KBM-7 (cell line): ENCODE data around the gene TMEM151B.

Experiments
- DNase-seq: peaks from one replicate; pipeline ENCODE4 v3.0.0-alpha.2; 2015
- in situ Hi-C: fragments of 300-500 bp; cut with MboI; formaldehyde crosslinking; loops from 2 replicates; pipeline ENCODE4 v1.14.3; 2020; ENCODE audit warnings: low sequenced_read_pairs, low pct_unique_long_range_greater_than_20kb, mixed read lengths

TMEM151B gene

DNA sequence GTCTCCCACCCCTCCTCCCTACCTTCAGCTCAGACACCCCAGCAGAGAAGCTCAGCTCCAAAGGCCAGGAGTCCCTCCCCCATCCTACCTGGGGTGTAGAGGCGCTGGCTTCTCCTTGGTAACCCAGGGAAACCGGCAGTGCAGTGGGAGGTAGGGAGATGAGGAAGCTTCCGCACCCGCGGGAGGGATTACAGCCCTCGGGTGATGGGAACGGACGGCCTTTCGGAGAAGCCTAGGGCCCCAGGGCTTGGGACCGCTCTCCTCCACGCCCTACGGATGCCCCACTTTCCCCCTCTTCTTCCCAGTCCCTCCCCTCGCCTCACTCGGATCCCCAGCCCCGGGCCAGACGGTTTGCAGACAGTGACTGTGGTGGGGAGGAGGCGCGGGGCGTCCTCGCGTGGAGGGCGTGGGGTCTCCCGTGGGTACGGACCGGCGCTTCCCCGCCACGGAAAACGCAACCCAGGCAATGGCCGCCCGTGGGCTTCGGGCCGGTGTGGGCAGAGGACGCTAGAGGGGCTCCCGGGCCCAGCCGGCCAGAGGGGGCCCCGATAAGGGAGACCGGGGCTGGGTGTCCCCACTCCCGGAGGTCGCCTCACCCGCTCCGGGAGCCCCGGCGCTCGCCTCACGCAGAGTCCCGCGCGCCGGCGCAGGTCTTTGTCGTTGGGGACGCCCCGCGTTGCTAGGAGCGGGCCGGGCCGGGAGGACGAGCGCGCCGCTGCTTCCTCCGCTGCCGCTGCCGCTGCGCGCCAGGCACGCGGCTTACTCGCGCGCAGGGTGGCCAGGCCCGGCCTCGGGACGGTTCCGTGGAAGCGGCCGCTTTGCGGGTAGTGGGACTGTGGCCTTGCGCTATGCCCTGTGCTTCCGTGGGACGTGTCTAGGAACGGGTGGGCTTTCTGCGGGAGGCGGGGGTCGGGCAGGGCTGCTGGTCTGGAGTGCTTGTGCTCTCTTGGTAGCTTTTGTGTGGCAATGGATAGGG, 27.1 kb downstream of the TMEM151B start:
- in situ Hi-C loops = no loop called here
- no peak for DNase-seq

DNA sequence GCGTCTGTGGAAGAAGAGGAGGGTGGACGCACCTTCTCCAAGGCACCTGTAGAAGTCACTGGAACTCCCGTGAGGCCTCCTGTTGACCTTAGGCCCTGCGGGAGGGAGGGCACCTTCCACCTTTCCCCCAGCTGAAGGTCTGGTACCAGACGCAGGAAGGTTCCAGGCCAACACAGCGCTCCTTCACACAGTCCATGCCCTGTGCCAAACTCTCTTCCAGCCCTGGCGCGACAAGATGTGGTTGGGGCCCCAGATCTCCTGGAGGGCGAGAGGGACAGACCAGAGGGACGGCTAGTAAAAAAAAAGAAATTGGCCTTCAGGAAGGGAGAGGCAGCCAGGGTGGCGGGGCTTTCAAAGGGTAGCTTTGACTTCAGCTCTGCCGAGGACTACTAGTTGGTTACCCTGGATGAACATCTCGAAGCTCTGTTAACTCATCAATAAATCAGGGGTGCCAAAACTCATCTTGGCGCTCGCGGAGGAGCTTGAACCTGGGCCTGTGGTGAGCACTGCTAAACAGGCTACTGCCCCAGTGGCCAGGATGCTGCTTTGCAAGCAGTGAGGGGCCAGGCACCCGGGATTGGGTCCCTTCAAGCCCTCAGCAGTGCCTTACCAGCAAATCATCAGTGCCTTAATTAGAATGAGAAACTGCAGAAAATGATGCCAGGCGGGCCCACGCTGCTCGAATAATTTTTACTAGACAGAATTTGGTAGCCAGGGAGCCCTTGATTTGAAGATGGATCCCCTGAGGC, 28.0 kb downstream of the TMEM151B start:
- in situ Hi-C loops = no loop called here
- no peak for DNase-seq

DNA sequence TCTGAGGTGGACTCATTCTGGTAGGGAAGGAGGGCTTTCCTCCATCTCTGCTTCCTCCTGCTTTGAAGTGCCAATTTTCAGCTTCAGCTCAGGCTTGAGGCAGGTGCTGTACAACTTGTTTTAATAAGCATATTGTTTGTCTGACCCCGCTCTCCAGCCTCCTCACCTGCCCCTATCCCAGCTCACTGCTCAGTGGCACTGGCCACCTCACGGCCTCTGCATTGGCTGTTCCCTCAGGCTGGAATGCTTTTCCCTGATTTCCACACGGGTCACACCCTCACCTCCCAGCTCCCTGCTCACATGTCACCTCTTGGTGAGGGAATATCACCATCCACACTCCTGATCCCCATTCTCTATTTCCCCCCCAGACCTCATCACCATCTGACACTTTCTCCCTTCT, 28.6 kb downstream of the TMEM151B start:
- no peak for DNase-seq
- in situ Hi-C loops = no loop called here

DNA sequence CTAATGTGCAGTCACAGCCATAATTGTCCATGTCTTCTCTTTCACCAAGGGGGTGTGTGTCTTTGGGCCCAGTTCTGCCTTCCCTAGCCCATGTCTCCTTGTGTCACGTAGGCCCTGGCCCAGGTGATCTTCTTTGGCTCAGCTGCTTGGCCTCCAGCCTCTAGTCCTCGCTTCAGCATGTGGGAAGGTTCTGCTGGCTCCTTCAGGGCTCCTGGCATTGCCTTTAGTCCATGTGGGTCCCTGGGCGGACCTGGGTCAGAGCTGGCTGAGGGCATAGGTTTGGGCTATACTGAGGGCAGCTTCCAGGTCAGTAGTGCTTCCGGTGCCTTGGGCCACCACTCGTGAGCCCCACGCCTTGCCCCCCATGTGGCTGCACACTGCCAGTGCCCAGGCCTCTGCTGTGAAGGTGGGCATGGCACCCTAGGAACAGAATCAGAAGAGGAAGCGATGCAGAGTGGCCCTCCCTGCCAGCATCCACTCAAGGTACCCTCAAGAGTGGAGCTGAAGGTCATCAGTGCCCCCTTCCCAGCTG, 30.1 kb downstream of the TMEM151B start:
- in situ Hi-C loops = no loop called here
- DNase-seq = no peak

DNA sequence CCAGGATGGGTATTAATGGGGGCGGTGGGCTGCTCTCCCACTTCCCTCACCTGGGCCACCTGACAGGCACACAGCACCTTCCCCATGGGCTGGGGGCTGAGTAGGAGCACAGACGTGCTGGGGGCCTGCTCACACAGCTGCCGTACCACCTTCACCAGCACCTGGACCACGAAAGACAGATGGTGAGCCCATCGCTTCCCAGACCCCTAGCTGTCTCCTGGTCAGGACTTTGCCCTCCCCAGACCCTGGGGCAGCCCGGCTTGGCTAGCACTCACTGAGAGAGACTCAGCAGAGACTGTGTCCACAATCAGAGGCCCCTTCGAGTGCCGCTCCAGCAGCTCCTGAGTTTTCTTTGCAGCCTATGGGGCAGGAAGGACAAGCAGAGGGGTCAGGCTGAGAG, 30.9 kb downstream of the TMEM151B start:
- no peak for DNase-seq
- in situ Hi-C loops = no loop called here

DNA sequence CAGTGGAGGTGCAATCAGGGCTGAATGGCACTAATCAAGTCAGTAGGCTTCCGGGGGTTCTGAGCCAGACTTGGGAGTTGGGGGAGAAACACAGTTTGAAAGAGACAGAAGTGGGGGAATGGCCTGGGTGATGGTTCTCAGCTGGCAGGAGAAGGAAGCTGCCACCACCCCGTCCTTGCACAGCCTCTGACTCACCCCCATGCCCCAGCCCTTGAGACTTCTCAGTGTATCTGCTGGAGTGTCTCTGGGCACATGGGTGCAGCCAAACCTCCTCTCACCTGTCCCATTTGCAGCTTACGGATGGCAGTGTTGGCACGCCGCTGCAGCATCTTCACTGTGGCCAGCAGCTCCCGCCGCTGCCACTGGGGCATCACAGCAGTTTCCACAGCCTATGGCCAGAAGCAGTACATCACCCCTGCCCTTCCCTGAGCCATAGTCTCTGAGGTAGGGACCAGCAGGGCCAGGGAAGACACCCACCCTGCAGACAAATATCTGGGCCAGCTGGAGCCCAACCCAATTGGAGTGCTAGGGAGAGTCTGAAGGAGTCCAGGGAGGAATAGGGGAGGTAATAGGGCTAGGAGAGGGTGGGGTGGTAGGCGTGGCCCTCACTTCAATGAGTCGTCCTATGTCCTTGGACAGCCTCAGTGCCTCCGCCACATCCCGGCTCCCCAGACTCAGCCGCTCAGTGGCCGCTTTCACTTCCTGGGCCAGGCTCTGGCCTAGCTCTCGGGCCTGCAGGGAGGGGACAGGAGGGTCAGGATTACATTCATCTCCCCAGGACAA, 31.7 kb downstream of the TMEM151B start:
- in situ Hi-C loops = no loop called here
- no peak for DNase-seq

DNA sequence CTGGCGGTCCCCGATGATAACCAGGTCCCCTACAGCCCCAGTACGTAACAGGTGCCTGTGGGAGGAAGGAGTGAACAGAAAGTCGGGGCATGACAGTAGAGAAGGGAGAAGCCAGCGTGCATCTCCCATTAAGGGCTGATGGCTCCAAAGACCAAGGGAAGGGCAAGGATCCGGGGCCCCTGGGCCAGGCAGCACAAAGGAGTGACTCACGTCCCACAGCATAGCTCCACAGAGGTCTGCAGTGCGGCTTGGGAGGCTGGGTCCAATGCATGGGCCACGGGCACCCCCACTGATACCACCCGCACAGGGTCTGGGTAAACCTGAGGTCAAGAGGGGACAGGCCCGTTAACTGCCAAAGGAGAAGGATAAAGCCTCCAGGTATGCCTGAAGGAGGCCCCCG, 32.6 kb downstream of the TMEM151B start:
- no peak for DNase-seq
- in situ Hi-C loops = no loop called here

DNA sequence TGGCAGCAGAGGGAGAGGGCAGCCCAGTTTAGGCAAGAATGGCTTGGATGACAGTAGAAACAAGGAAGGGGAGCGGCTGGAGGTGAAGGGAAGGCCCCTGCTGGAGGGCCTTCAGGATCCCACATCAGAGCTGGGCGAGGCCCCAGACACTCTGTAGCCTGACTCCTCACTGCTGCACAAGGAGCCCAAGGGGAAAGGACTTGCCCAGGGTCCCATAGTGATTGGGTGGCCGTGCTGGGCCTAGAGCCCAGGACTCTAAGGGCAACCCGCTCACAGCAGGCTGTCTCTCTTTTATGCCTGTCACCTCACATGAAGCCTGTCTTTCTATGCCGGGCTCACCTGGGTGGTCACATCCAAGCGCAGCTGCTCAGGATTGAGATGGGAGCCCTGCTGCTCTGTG, 33.6 kb downstream of the TMEM151B start:
- DNase-seq = no peak
- in situ Hi-C loops = no loop called here

DNA sequence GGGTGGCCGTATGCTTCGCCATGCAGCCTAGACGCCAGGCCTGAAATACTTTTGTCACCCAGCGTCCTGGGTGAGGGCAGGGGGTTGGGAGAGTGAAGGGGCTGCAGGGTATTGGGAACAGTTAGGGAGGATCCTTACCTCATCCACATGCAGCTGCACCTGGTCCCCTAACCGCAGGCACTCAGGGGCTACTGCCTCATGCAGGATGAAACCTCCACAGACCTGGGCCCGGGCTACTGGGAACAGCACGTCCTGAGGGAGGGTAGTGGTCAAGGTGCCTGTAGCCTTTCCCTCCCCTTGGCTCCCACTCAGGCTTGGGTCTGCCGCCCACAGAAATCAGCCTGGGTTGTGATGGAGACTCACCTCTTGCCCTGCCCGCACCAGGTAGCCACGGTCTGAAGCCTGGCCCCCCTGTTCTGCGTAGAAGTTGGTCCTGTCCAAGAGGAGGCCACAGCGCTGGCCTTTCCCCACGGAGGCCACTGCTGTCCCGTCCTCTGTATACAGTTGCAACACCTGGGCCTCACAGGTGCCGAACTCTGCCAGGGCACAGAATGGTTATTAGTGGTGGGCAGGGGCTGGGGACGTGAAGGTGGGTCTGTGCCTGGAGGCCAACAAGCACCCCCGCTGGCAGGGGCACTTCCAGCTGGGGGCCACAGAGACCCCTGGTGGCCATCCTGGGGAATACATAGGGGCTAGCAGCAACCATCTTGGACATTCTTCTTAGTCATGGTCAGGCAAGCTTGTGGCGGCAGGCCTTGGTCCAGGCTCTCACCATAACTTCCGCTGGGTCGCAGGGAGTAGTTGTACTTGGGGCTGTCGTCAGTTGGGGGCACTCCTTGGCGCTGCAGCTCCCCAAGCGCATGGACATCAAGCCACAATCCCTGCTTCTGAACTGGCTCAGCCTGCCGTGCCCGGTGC, 34.3 kb downstream of the TMEM151B start:
- peak; percentile 44 for DNase-seq
- in situ Hi-C loops = no loop called here

DNA sequence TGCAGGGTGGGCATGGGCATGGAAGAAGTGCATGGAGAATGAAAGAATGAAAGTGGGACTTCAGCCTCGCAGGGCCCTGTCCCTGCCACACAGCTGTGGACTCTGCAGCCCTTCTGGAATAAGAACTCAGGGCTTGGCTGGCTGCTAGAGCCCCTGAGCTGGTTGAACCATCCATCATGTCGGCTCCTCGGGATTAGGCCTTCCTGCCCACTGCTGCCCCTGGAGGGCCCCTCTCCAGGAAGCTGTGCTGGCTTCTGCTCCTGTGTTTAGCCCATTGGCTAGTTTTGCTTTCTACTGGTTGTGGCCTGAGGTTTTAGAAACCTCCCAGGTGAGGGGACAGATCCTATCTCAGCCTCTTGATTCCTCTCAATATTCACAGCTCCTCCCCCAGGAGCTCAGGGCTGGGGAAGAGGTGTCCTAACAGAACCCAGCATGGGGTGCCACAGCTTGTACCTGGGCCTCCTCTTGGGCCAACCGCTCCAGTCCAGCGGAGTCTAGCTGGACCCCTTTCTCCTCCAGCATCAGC, 35.0 kb downstream of the TMEM151B start:
- no peak for DNase-seq
- in situ Hi-C loops = no loop called here

DNA sequence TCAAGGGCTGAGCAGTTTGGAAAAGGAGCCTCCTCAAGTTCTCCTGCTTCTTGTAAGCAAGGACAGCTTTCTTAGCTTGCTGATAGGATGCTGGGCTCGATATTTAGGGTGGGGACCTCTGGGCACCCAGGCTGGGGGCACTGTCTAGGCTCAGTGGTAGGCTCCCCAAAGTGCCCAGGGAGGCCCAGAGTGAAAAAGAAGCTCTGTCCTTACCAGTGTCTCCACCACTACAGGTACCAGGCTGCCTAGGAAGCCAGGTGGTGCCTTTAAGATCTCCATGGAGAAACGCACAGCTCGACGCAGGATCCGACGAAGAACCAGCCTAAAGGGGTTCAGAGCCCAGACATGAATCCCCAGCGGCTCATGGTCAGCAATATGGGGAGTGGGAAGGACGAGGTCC, 36.5 kb downstream of the TMEM151B start:
- no peak for DNase-seq
- in situ Hi-C loops = no loop called here

DNA sequence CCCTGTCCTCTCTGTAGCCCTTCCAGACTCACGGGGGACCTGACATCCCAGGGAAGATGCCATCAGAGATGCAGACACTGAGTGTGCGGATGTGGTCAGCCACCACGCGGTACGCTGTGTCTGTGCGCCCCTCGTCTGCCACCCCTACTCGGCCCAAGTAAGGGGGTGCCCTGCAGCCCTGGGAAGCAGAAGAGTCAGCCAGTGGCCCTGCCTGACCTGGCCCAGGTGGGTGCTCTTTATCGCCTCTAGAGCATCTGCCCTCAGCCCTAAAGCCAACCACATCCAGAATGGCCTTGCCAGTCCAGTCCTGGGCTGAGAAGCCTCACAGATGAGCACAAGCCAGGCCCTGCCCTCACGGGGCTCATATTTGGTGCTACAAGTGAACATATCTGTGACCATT, 37.0 kb downstream of the TMEM151B start:
- DNase-seq = no peak
- in situ Hi-C loops = no loop called here

DNA sequence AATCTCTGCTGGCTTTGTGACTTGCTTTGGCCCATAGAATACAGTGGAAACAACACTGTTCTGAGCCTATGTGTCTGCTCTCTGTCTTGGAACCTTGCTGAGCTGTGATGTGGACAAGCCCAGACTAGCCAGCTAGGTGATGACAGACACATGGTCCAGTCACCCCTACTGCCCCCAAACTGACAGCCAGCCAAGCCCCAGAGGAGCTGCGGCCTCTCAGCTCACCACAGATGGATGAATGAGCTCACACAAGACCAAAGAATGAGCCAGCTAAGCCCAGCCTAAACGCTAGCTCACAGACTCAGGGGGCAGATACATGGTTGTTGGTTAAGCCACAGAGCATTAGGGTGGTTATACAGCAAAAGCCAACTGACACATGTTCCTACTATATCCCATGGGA, 38.8 kb downstream of the TMEM151B start:
- DNase-seq = no peak
- in situ Hi-C loops = no loop called here

DNA sequence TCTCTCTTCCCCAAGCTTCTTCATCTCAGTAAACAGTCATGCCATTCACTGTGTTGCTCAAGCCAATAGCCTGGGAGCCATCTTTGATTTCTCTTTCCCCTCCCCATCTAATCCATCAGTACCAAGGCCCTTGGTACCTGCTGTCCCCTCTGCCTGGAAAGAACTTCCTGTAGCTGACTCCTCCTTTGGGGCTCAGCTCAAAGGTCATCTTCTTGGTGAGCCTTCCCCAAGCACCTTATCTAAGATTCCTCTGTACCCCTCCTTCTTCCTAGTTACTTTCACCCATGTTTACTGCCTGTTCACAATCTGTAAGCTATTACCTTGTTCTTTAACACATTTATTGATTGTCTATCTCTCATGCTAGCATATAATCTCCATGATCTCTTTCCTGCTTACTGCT, 39.4 kb downstream of the TMEM151B start:
- no peak for DNase-seq
- in situ Hi-C loops = no loop called here

DNA sequence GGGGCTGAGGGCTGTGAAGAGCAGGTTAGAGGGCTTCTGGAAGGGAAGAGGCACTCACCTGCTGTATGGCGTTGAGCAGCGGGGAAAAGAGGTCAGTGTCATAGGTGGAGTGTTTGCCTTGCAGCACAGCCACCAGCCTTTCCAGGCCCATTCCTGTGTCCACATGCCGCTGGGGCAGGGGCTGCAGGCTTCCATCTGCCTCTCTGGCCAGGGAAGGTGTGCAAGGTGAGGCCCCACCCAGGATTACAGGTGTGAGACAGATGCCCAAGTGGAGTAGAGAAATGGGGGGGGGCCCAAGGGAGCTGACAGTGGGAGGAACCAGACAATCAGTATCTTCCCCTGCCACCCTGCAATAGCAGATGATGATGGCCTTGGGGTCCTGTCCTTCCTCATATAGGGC, 40.0 kb downstream of the TMEM151B start:
- DNase-seq = no peak
- in situ Hi-C loops = no loop called here

DNA sequence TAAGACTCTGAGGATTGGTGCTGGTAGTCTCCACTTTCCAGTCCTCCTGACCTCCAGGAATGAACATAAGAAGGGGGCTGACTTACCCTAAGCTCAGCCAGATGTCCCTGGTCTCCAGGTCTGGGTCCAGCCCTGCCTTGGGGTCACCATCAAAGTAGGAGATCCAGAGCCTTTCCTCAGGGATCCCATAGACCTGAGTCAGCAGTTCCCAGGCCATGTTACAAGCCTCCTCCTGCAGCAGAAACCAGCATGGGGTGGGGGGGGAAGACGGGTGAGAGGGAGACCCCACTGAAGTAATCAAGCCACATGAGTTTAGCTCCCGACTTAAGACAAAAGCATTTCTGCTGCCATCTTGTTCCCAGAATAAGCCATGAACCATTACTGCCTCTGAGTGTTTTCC, 41.1 kb downstream of the TMEM151B start:
- no peak for DNase-seq
- in situ Hi-C loops = no loop called here

DNA sequence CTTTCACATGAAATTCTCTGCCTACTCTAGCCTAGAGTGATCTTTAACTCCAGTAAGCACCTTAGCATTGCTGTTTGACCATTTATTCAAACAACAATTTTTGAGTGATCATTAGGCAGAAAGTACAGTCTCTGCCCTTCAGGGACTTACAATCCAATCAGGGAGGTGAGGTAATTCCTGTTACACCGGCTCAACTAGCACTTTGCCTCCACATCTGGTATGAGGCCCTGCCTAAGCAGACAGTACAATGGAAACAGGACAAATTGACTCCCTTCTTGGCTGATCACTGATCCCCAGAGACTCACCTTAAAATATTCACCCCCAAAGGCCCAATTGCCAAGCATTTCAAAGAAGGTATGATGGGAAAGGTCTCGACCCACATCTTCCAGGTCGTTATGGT, 41.5 kb downstream of the TMEM151B start:
- no peak for DNase-seq
- in situ Hi-C loops = no loop called here
